ENCODE measurements around the gene ATP2C2.

DNA sequence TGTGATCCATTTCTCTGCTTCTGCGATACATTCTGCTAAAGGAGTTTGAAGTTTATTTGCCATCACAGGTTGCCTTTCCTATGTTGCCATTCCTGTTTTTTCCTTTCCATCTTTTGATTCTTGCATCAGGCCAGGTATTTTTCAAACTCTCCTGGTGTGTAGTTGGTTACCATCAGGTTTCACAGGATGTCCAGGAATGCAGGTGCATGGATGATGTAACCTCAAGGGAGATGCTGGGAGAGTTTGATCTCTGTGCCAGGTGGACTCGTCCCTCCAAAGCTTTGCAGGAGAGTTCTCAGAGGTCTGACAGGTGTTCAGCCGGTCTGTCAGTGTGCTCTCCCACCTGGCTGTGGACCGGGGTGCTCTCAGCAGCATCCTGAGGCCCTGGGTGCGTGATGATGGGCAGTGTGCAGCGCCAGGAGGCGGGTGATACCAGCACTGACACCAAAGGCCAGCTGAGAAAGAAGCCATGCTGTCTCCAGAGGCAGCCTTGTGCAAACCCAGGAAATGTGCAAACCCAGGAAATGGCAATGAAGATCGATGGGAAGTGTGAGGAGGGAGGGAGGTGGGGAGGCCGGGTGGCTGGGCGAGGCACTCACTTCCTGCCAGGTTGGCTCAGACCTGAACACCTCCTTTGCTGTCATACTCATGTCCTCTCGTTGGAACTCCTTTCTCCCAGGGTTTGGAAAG, 1.7 kb downstream of the ATP2C2 start:
- TF ChIP-seq ZNF76 (CRISPR knock-in tag; IDR thresholded peaks at IDR 0.05; ENCODE audit: borderline replicate concordance), result no peak
- TF ChIP-seq, protein P1, sequence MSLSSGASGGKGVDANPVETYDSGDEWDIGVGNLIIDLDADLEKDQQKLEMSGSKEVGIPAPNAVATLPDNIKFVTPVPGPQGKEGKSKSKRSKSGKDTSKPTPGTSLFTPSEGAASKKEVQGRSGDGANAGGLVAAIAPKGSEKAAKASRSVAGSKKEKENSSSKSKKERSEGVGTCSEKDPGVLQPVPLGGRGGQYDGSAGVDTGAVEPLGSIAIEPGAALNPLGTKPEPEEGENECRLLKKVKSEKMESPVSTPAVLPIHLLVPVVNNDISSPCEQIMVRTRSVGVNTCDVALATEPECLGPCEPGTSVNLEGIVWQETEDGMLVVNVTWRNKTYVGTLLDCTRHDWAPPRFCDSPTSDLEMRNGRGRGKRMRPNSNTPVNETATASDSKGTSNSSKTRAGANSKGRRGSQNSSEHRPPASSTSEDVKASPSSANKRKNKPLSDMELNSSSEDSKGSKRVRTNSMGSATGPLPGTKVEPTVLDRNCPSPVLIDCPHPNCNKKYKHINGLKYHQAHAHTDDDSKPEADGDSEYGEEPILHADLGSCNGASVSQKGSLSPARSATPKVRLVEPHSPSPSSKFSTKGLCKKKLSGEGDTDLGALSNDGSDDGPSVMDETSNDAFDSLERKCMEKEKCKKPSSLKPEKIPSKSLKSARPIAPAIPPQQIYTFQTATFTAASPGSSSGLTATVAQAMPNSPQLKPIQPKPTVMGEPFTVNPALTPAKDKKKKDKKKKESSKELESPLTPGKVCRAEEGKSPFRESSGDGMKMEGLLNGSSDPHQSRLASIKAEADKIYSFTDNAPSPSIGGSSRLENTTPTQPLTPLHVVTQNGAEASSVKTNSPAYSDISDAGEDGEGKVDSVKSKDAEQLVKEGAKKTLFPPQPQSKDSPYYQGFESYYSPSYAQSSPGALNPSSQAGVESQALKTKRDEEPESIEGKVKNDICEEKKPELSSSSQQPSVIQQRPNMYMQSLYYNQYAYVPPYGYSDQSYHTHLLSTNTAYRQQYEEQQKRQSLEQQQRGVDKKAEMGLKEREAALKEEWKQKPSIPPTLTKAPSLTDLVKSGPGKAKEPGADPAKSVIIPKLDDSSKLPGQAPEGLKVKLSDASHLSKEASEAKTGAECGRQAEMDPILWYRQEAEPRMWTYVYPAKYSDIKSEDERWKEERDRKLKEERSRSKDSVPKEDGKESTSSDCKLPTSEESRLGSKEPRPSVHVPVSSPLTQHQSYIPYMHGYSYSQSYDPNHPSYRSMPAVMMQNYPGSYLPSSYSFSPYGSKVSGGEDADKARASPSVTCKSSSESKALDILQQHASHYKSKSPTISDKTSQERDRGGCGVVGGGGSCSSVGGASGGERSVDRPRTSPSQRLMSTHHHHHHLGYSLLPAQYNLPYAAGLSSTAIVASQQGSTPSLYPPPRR (CRISPR knock-in tag; IDR thresholded peaks at IDR 0.05; ENCODE audit: borderline replicate concordance), result no peak
- TF ChIP-seq EP300 (IDR thresholded peaks at IDR 0.05; ENCODE audit: low read length), result no peak
- TF ChIP-seq NFE2 (IDR thresholded peaks at IDR 0.05; ENCODE audit: low read depth), result no peak
- no peak for TF ChIP-seq GABPA (tag; conservative IDR thresholded peaks at IDR 0.05; ENCODE audit: low read depth)
- no peak for TF ChIP-seq MAFK (IDR thresholded peaks at IDR 0.05; ENCODE audit: low read length)

Measured in K562 (cell line).